ENCODE data around the gene KDM4B. TPM values are rescaled to one million over a fixed set of nuclear protein-coding genes. Genes with fewer than 3 reads are reported as not detected.

Gene KDM4B
- polyA plus RNA-seq, 1 experiment = 7.7 TPM

DNA sequence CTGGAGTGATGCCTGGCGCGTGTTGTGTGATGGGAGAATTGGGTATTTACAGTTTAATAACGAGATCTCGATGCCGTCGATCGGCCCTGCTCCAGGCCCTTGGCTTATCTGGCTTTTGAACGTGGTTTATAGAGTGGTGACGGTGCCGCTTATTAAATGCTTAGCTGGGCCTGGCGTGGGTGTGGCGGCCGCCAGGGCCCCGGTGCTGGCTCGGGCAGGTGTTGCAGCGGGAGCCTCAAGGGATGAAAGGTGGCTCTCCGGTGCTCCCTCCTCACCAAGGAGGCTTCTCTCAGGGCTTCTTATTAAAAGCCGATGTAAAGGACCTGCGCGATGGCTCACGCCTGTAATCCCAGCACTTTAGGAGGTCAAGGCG is 173.8 kb downstream of the KDM4B start:
- DNase-seq (ENCODE audit: low read depth, low spot score) = no peak
- Histone ChIP-seq H3K4me3 (ENCODE audit: low read depth, low read length) (no peak overlapping the region), H3K9me3 (ENCODE audit: control insufficient read depth, insufficient read depth, low read length) (no peaks in the 10 kb centered on the region; the same call in 1 of the 2 replicates), H3K27me3 (ENCODE audit: control insufficient read depth, insufficient read depth, low read length) (no peaks in the 10 kb centered on the region), H3K27ac (ENCODE audit: low read depth, low read length) (no peak overlapping the region)
- ChIA-PET POLR2A (no interaction called here), CTCF (interaction anchor here (0.7 kb wide), 1 partner anchor 94 kb away, joined by 3 read pairs; no protein-coding TSS in a partner anchor)
- TF ChIP-seq, protein P1, sequence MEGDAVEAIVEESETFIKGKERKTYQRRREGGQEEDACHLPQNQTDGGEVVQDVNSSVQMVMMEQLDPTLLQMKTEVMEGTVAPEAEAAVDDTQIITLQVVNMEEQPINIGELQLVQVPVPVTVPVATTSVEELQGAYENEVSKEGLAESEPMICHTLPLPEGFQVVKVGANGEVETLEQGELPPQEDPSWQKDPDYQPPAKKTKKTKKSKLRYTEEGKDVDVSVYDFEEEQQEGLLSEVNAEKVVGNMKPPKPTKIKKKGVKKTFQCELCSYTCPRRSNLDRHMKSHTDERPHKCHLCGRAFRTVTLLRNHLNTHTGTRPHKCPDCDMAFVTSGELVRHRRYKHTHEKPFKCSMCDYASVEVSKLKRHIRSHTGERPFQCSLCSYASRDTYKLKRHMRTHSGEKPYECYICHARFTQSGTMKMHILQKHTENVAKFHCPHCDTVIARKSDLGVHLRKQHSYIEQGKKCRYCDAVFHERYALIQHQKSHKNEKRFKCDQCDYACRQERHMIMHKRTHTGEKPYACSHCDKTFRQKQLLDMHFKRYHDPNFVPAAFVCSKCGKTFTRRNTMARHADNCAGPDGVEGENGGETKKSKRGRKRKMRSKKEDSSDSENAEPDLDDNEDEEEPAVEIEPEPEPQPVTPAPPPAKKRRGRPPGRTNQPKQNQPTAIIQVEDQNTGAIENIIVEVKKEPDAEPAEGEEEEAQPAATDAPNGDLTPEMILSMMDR (IDR thresholded peaks at IDR 0.05; ENCODE audit: low read depth, low read length) = no peak

DNA sequence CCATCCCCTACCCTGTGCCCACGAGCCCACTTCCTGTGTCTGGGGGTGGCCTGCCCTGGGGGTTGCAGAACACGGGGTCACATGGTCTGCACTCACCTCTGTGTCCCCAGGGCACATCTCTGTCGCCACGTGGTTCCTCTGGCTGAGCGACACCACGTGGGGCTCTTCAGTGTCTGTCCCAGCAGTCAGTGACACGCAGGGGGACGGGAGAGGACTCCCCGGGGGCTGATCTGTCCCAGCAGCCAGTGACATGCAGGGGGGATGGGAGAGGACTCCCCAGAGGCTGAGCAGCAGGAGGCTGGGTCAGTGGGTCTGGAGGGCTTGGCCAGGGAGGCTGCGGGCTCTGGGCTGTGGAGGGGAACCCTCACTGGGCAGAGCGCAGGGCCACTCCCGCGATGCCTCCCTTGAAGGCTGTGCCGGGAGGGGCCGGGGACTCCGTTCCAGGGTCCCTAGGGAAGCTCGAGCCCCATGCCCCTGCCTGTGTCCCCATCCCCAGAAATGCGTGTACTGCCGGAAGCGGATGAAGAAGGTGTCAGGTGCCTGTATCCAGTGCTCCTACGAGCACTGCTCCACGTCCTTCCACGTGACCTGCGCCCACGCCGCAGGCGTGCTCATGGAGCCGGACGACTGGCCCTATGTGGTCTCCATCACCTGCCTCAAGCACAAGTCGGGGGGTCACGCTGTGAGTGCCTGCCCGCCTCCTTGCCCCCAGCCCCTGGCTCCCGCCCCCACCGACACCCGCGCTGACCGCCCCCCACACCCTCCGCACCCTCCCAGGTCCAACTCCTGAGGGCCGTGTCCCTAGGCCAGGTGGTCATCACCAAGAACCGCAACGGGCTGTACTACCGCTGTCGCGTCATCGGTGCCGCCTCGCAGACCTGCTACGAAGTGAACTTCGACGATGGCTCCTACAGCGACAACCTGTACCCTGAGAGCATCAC is 174.8 kb downstream of the KDM4B start:
- no peak overlapping the region for H3K4me3 ChIP-seq (ENCODE audit: low read depth, low read length)
- TF ChIP-seq, protein P1 (IDR thresholded peaks at IDR 0.05; ENCODE audit: low read depth, low read length) = no peak
- H3K9me3 ChIP-seq (ENCODE audit: control insufficient read depth, insufficient read depth, low read length) = no peaks in the 10 kb centered on the region; the same call in 1 of the 2 replicates
- DNase-seq (ENCODE audit: low read depth, low spot score) = no peak
- ChIA-PET CTCF (no interaction called here), POLR2A (no interaction called here)
- no peaks in the 10 kb centered on the region for H3K27me3 ChIP-seq (ENCODE audit: control insufficient read depth, insufficient read depth, low read length)
- no peak overlapping the region for H3K27ac ChIP-seq (ENCODE audit: low read depth, low read length)

DNA sequence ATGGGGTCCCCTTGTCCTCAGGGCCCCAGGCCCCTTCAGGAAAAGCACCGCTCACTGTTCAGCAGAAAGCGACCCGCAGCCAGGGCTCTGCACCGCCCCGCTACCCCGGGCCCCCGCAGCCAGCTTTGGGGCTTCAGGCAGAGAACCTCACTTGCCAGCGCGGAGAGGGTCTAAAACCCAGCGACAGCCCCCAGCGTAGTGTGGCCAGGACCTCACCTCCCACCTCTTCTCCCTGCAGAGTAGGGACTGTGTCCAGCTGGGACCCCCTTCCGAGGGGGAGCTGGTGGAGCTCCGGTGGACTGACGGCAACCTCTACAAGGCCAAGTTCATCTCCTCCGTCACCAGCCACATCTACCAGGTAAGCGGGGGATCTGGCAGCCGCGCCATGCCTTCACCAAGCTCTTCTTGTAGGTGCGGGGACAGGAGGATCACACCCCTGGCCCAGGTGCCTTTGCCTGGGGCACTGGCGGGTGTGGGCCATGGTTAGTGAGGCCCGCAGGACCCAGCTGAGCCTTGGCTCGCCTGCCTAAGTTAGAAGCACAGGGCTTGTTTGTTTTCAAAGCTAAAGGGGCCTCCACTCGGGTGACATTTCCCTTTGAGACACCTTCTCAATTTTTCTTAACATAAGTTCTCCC is 175.7 kb downstream of the KDM4B start:
- Histone ChIP-seq H3K27ac (ENCODE audit: low read depth, low read length) (no peak overlapping the region), H3K4me3 (ENCODE audit: low read depth, low read length) (no peak overlapping the region), H3K27me3 (ENCODE audit: control insufficient read depth, insufficient read depth, low read length) (no peaks in the 10 kb centered on the region), H3K9me3 (ENCODE audit: control insufficient read depth, insufficient read depth, low read length) (no peaks in the 10 kb centered on the region; the same call in 1 of the 2 replicates)
- TF ChIP-seq, protein P1 (IDR thresholded peaks at IDR 0.05; ENCODE audit: low read depth, low read length) = no peak
- ChIA-PET POLR2A (no interaction called here), CTCF (no interaction called here)
- DNase-seq (ENCODE audit: low read depth, low spot score) = no peak

DNA sequence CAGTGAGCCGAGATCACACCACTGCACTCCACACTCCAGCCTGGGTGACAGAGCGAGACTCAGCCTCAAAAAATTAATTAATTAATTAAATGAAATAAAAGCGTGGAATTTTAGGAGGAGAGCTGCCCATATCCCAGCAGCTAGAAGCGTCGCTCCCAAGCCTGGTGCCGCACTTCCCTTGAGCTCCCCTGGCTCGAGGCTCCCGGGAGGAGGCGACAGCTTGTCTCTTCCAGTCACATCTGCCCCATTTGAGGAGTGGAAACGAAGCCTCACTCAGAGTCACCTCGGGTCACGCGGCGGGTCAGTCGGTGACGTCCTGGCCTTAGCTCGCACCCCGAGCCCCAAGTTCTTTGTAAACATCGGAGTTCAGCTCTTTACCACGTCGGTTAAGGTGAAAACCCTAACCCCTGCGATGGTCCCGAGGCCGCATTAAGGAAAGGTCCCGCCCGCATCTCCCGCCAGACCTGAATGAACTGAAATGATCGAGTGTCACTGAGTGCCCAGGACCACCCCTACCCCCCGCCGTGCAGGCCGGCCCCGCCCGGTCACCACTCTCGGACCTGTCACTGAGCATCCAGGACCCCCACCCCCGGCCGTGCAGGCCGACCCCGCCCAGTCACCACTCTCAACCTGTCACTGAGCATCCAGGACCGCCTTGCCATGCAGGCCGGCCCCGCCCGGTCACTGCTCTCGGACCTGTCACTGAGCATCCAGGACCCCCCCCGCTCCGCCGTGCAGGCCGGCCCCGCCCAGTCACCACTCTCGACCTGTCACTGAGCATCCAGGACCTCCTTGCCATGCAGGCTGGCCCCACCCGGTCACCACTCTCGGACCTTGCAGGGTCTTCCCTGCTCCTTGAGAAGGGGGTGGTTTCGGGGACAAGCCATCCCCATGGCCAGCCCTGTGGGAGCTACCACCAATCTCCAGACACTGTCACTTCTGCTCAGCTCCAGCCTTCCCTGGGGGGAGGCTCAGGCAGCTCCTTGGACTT is 176.9 kb downstream of the KDM4B start:
- Histone ChIP-seq H3K27me3 (ENCODE audit: control insufficient read depth, insufficient read depth, low read length) (no peaks in the 10 kb centered on the region), H3K9me3 (ENCODE audit: control insufficient read depth, insufficient read depth, low read length) (no peaks in the 10 kb centered on the region; the same call in 1 of the 2 replicates), H3K4me3 (ENCODE audit: low read depth, low read length) (no peak overlapping the region), H3K27ac (ENCODE audit: low read depth, low read length) (no peak overlapping the region)
- TF ChIP-seq, protein P1 (IDR thresholded peaks at IDR 0.05; ENCODE audit: low read depth, low read length) = no peak
- no peak for DNase-seq (ENCODE audit: low read depth, low spot score)
- CTCF ChIA-PET = no interaction called here
- POLR2A ChIA-PET = no interaction called here

All from AG04450 (cell line).